Liver (tissue), 9 donors: ENCODE results near the gene PVRIG. TPM values are rescaled to one million over a fixed set of nuclear protein-coding genes. Genes with fewer than 3 reads are reported as not detected.

Experiments
- DNase-seq: peaks from one replicate; pipeline ENCODE4 v3.0.0-alpha.2; 2017; ENCODE audit warnings: low spot score
- H3K27ac ChIP-seq, 2 donors: one replicate each; pipeline ENCODE4 v1.7.0; 2013; ENCODE audit warnings: inconsistent platforms in 2 of 2, low read length in 2 of 2, control low read depth in 1 of 2, low read depth in 1 of 2, mild to moderate bottlenecking in 1 of 2
- H3K27me3 ChIP-seq, 4 donors: one replicate each; pipeline versions ENCODE4 v1.6.1 to v1.7.0; 2013; ENCODE audit warnings: low read length in 3 of 4, inconsistent platforms in 1 of 4, mild to moderate bottlenecking in 1 of 4, moderate library complexity in 1 of 4; ENCODE audit not compliant: control insufficient read depth in 4 of 4, insufficient read depth in 4 of 4
- H3K36me3 ChIP-seq, 4 donors: one replicate each; pipeline versions ENCODE4 v1.6.1 to v1.7.0; 2013; ENCODE audit warnings: low read length in 3 of 4, mild to moderate bottlenecking in 3 of 4, low read depth in 1 of 4, moderate library complexity in 1 of 4; ENCODE audit not compliant: control insufficient read depth in 4 of 4, insufficient read depth in 3 of 4
- H3K4me1 ChIP-seq, 4 donors: one replicate each; pipeline versions ENCODE4 v1.6.1 to v1.7.0; 2013; ENCODE audit warnings: low read length in 3 of 4, mild to moderate bottlenecking in 3 of 4, moderate library complexity in 1 of 4; ENCODE audit not compliant: control insufficient read depth in 4 of 4, insufficient read depth in 4 of 4
- H3K4me3 ChIP-seq, 3 donors: one replicate each; pipeline versions ENCODE4 v1.6.1 to v1.7.0; 2013; ENCODE audit warnings: low read length in 3 of 3, control low read depth in 1 of 3, low read depth in 1 of 3, mild to moderate bottlenecking in 1 of 3
- H3K9ac ChIP-seq, 2 donors: one replicate each; pipeline ENCODE4 v1.7.0; 2013; ENCODE audit warnings: low read length in 2 of 2, mild to moderate bottlenecking in 2 of 2, moderate library complexity in 2 of 2, control low read depth in 1 of 2, low read depth in 1 of 2
- H3K9me3 ChIP-seq, 4 donors: one replicate each; pipeline versions ENCODE4 v1.6.1 to v1.7.0; 2013; ENCODE audit warnings: low read length in 3 of 4; ENCODE audit not compliant: control insufficient read depth in 4 of 4
- FOXA1 ChIP-seq: IDR thresholded peaks from 2 replicates; pipeline ENCODE4 v1.6.1; 2016; ENCODE audit warnings: antibody characterized with exemption
- GABPA ChIP-seq, 2 donors: IDR thresholded peaks in 1 of 2; conservative IDR thresholded peaks in 1 of 2; 2 replicates each; pipeline ENCODE4 v1.6.1; 2016; ENCODE audit warnings: antibody characterized with exemption in 2 of 2, mild to moderate bottlenecking in 1 of 2, moderate library complexity in 1 of 2
- HNF4A ChIP-seq, 2 donors: conservative IDR thresholded peaks; 2 replicates each; pipeline ENCODE4 v1.6.1; 2016; ENCODE audit warnings: antibody characterized with exemption in 2 of 2, mild to moderate bottlenecking in 2 of 2
- HNF4G ChIP-seq: IDR thresholded peaks from 2 replicates; pipeline ENCODE4 v1.6.1; 2016; ENCODE audit warnings: antibody characterized with exemption
- JUND ChIP-seq, 2 donors: IDR thresholded peaks; 2 replicates each; pipeline ENCODE4 v1.6.1; 2016; ENCODE audit warnings: antibody characterized with exemption in 2 of 2
- NR2F2 ChIP-seq: IDR thresholded peaks from 2 replicates; pipeline ENCODE4 v1.6.1; 2016; ENCODE audit warnings: antibody characterized with exemption
- RXRA ChIP-seq, 2 donors: IDR thresholded peaks; 2 replicates each; pipeline ENCODE4 v1.6.1; 2017 to 2018; ENCODE audit warnings: antibody characterized with exemption in 2 of 2, mild to moderate bottlenecking in 1 of 2
- SP1 ChIP-seq: IDR thresholded peaks from 2 replicates; pipeline ENCODE4 v1.6.1; 2018; ENCODE audit warnings: antibody characterized with exemption, mild to moderate bottlenecking
- TAF1 ChIP-seq: conservative IDR thresholded peaks from 2 replicates; pipeline ENCODE4 v1.6.1; 2016; ENCODE audit warnings: antibody characterized with exemption, mild to moderate bottlenecking
- WGBS: extraction: QIAGEN DNeasy Blood & Tissue Kit; methylation state at CpG from one replicate; pipeline ENCODE4 v1.1.7; 2013; 5-methylcytosine and 5-hydroxymethylcytosine counted together
- polyA plus RNA-seq, 2 donors: library from polyadenylated mRNA; stranded (reverse) in 1 of 2; unstranded in 1 of 2; fragments of 200-250 nt in 1 of 2; fragments of >200 nt in 1 of 2; fragmentation: Nextera tagmentation in 1 of 2; extraction: Ambion mirVana in 1 of 2; gene quantifications; one replicate each; pipeline versions ENCODE4 v1.2.1 to v1.2.3, GENCODE V29; 2013 to 2015
- total RNA-seq, 2 donors: library from RNA; depleted of rRNA; stranded (reverse); fragments of >200 nt; gene quantifications; one replicate each; pipeline ENCODE4 v1.2.3, GENCODE V29; 2014
- TF ChIP-seq, protein P1 (sequence below): IDR thresholded peaks from 2 replicates; pipeline ENCODE4 v1.6.1; 2016; ENCODE audit warnings: antibody characterized with exemption
- TF ChIP-seq, protein P2 (sequence below): IDR thresholded peaks from 2 replicates; pipeline ENCODE4 v1.6.1; 2016; ENCODE audit warnings: antibody characterized with exemption
- TF ChIP-seq, protein P3 (sequence below): fragments of 150-350 bp; IDR thresholded peaks from 2 replicates; pipeline ENCODE4 v1.5.1; 2017; ENCODE audit warnings: improper control_type of control experiment, low read depth, low read length; ENCODE audit not compliant: missing input control
- TF ChIP-seq, protein P4 (sequence below): IDR thresholded peaks from 2 replicates; pipeline ENCODE4 v1.6.1; 2016; ENCODE audit warnings: antibody characterized with exemption
- TF ChIP-seq, protein P5 (sequence below): IDR thresholded peaks from 2 replicates; pipeline ENCODE4 v1.6.1; 2016; ENCODE audit warnings: antibody characterized with exemption, mild to moderate bottlenecking
- donor health status: healthy.
- donor health status: healthy.
- donor health status: healthy.
- donor health status: healthy.
- donor health status: healthy.

Gene PVRIG
- total and polyA plus RNA-seq, 4 donors, result 0.37 to 0.81 (median 0.58) TPM

DNA sequence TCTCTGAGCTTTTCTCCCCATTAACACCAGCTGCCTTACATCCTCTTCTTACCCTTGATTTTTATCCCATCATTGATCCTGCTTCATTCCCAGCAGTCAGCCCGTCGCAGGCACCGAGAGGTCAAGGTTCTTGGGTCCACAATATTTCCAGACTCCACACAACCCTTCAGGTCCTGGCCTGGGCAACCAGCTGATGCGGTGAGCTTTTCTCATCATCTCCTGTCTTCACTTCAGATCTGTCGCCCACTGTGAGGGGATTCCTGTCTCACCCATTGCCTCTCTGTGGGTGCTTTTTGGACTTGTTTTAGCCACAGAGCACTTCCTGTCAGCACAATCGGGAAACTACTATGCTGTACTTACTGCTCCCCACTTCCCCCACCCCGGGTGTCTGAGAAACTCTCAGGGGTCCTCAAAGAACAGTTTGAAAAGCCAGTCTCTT, 8.4 kb upstream of the PVRIG start:
- Histone ChIP-seq H3K27ac (no peak overlapping the region), H3K4me1 (peaks cover 9 to 38% (median 31%) of the 10 kb centered on the region in 4 donors)

DNA sequence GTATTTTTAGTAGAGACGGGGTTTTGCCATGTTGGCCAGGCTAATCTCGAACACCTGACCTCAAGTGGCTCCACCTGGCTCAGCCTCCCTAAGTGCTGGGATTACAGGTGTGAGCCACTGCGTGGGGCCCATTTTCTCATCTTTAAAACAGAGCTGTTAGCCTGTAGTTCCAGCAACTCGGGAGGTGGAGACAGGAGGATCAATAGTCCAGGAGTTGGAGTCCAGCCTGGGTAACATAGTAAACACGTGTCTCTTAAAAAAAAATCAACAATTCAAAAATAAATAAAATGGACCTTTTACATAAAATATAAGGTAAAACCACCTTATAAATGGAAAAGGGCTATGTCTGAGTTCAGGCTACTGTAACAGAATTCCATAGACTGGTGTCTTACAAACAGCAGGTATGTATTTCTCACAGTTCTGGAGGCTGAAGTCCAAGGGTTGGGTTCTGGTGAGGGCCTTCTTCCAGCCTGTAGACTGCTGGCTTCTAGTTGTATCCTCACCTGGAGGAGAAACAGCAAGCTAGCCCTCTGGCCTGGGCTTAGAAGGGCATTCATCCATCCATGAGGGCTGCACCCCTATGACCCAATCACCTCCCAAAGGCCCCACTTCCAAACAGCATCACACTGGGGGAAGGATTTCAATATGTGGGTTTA, 7.0 kb upstream of the PVRIG start:
- Histone ChIP-seq H3K27ac (peak overlapping the region; percentile 2 to 40), H3K27me3 (no peaks in the 10 kb centered on the region), H3K9me3 (no peaks in the 10 kb centered on the region), H3K9ac (no peak overlapping the region), H3K4me1 (peaks cover 9 to 44% (median 33%) of the 10 kb centered on the region in 4 donors), H3K36me3 (no peaks in the 10 kb centered on the region), H3K4me3 (no peak overlapping the region)
- WGBS, result 38% methylated on average over 5 of the region's 5 CpGs
- no peak for DNase-seq
- TF ChIP-seq TAF1, result no peak
- peak; percentile 21 for TF ChIP-seq HNF4G
- TF ChIP-seq, protein P1, sequence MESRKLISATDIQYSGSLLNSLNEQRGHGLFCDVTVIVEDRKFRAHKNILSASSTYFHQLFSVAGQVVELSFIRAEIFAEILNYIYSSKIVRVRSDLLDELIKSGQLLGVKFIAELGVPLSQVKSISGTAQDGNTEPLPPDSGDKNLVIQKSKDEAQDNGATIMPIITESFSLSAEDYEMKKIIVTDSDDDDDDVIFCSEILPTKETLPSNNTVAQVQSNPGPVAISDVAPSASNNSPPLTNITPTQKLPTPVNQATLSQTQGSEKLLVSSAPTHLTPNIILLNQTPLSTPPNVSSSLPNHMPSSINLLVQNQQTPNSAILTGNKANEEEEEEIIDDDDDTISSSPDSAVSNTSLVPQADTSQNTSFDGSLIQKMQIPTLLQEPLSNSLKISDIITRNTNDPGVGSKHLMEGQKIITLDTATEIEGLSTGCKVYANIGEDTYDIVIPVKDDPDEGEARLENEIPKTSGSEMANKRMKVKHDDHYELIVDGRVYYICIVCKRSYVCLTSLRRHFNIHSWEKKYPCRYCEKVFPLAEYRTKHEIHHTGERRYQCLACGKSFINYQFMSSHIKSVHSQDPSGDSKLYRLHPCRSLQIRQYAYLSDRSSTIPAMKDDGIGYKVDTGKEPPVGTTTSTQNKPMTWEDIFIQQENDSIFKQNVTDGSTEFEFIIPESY, result peak; percentile 28
- TF ChIP-seq, protein P2, sequence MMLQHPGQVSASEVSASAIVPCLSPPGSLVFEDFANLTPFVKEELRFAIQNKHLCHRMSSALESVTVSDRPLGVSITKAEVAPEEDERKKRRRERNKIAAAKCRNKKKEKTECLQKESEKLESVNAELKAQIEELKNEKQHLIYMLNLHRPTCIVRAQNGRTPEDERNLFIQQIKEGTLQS, result no peak
- TF ChIP-seq JUND (IDR thresholded peaks at IDR 0.05), result peak in 1 of 2 donors; percentile 22
- TF ChIP-seq, protein P3, sequence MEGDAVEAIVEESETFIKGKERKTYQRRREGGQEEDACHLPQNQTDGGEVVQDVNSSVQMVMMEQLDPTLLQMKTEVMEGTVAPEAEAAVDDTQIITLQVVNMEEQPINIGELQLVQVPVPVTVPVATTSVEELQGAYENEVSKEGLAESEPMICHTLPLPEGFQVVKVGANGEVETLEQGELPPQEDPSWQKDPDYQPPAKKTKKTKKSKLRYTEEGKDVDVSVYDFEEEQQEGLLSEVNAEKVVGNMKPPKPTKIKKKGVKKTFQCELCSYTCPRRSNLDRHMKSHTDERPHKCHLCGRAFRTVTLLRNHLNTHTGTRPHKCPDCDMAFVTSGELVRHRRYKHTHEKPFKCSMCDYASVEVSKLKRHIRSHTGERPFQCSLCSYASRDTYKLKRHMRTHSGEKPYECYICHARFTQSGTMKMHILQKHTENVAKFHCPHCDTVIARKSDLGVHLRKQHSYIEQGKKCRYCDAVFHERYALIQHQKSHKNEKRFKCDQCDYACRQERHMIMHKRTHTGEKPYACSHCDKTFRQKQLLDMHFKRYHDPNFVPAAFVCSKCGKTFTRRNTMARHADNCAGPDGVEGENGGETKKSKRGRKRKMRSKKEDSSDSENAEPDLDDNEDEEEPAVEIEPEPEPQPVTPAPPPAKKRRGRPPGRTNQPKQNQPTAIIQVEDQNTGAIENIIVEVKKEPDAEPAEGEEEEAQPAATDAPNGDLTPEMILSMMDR, result no peak
- TF ChIP-seq, protein P4, sequence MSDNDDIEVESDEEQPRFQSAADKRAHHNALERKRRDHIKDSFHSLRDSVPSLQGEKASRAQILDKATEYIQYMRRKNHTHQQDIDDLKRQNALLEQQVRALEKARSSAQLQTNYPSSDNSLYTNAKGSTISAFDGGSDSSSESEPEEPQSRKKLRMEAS, result peak; percentile 42
- TF ChIP-seq FOXA1, result no peak
- peak in 1 of 2 donors; percentile 29 for TF ChIP-seq RXRA (IDR thresholded peaks at IDR 0.05)
- no peak for TF ChIP-seq NR2F2
- TF ChIP-seq HNF4A (conservative IDR thresholded peaks at IDR 0.05), result peak; percentile 83 to 87
- TF ChIP-seq GABPA (IDR thresholded peaks at IDR 0.05 in 1 of 2, conservative IDR thresholded peaks at IDR 0.05 in 1 of 2), result no peak
- TF ChIP-seq SP1, result peak; percentile 43
- TF ChIP-seq, protein P5, sequence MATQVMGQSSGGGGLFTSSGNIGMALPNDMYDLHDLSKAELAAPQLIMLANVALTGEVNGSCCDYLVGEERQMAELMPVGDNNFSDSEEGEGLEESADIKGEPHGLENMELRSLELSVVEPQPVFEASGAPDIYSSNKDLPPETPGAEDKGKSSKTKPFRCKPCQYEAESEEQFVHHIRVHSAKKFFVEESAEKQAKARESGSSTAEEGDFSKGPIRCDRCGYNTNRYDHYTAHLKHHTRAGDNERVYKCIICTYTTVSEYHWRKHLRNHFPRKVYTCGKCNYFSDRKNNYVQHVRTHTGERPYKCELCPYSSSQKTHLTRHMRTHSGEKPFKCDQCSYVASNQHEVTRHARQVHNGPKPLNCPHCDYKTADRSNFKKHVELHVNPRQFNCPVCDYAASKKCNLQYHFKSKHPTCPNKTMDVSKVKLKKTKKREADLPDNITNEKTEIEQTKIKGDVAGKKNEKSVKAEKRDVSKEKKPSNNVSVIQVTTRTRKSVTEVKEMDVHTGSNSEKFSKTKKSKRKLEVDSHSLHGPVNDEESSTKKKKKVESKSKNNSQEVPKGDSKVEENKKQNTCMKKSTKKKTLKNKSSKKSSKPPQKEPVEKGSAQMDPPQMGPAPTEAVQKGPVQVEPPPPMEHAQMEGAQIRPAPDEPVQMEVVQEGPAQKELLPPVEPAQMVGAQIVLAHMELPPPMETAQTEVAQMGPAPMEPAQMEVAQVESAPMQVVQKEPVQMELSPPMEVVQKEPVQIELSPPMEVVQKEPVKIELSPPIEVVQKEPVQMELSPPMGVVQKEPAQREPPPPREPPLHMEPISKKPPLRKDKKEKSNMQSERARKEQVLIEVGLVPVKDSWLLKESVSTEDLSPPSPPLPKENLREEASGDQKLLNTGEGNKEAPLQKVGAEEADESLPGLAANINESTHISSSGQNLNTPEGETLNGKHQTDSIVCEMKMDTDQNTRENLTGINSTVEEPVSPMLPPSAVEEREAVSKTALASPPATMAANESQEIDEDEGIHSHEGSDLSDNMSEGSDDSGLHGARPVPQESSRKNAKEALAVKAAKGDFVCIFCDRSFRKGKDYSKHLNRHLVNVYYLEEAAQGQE, result no peak

More for the DNA sequence above, 8.4 kb upstream of the PVRIG start:
- no peaks in the 10 kb centered on the region for H3K36me3 ChIP-seq
- 54% methylated on average over 7 of the region's 7 CpGs for WGBS
- H3K9ac ChIP-seq, result no peak overlapping the region
- DNase-seq, result no peak
- no peaks in the 10 kb centered on the region for H3K9me3 ChIP-seq
- H3K4me3 ChIP-seq, result no peak overlapping the region
- TF ChIP-seq HNF4A (conservative IDR thresholded peaks at IDR 0.05), result peak; percentile 50 to 57
- peak in 1 of 2 donors; percentile 23 for TF ChIP-seq RXRA (IDR thresholded peaks at IDR 0.05)
- TF ChIP-seq, protein P3, result no peak
- H3K27me3 ChIP-seq, result no peaks in the 10 kb centered on the region
